Pons (tissue), 1 donor: ENCODE data around the gene ANXA11.
"Not testable (repeated sequence)": the region's sequence is repeated elsewhere in the genome, so short reads cannot be mapped to it uniquely, and the experiment has no call there.

Source experiments
- DNase-seq: peaks from one replicate; pipeline ENCODE4 v3.0.0-alpha.2; 2016; ENCODE audit warnings: low spot score

Gene ANXA11

DNA sequence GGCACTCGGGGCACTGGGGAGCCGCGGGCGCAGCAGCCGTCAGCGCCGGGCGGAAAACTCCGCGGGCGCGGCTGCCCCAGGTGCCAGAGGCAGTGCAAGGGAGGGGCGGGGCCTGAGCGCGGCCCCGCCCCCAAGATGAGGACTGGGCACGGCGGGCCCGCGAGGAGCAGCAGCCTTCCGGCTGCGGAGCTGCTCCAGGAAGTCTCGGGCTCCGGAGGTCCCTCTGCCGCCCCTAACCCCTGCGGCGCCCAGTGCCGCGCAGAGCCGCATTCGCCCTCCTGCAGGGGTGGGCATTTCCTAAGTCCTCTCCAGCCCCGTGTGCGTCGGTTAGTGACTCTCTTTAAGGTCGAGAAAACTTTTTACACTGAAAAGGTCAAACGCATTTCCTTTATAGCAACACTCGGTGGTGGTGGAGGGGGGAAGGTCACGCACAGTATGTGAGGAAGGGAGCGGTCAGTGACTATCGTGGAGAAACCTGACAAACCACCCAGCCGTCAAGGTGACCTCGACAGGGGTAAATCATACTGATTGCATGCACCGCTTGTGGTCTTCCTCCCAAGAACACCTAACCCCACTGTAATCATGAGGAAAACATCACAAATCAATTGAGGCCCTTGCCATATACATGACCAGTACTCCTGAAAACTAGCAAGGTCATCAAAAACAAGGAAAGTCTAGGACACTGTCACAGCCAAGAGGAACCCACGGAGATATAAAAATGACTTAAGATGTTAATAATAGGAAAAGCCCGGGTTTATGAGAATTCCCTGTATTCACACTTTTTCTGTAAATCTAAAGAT, at the start of gene ANXA11:
TSS of gene ANXA11 (minus strand) at position 61 of the 800 bp plus-strand sequence. CDS start 32,676 bp downstream, outside the sequence.
- peak; percentile 51 for DNase-seq

DNA sequence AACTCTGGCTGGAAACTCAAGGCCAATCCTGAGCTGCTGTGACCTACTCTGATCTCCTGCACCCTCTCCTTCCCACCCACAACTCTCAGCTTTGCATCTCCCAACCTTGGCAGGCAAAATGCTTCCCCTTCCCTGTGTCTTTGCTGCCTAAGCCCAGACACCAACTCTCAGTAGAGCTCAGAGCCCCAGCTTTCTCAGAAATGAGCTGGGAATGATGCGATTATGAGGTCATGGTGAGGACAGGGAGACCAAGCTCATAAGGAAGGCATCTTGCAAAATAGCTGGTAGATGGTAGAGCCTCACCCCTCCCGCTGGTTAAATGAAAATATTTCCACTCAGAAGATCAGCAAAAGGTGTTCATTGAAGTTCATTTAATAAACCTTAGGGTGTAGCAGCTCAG, 49.4 kb upstream of the ANXA11 start:
- DNase-seq: not testable (repeated sequence)

DNA sequence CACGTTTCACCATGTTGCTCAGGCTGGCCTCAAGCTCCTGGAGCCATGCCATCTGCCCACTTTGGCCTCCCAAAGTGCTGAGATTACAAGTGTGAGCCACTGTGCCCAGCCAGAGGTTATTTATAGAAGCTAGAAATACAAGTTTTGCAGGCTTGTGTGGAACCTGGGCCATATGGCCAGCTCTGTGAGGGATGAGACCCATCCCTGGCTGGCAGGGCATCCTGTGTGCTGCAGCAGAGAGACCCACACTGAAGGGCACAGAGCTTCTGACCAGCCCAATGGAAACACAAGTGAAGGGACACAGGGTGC, 48.6 kb upstream of the ANXA11 start:
- not testable (repeated sequence) for DNase-seq

DNA sequence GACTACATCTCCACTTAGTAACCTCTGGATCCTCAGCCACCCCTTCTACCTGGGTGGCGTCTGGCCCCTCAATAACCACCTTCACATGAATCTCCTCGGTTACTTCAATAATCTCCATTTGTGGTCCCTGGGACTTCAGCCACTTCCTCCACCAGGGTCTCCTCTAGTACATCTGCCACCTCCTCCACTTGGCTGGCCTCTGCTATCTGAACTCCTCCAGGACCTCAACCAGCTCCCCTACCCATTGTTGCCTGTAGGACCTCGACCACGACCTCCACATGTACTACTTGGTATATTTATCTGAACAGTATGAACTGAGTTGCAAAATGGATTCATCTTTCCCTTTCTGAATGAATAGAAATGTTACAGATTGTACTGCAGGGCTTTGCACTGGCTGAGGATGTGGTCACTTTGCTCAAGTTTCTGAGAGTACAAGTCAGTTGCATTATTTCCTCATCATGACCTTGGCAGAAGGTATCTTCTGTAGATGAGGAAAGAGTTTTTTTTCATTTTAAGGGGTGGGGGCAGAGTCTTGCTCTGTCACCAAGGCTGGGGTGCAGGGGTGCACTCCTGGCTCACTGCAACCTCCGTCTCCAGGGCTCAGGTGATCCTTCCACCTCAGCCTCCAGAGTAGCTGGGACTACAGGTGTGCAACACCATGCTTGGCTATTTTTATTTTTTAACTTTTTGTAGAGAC, 48.1 kb upstream of the ANXA11 start:
- no peak for DNase-seq

DNA sequence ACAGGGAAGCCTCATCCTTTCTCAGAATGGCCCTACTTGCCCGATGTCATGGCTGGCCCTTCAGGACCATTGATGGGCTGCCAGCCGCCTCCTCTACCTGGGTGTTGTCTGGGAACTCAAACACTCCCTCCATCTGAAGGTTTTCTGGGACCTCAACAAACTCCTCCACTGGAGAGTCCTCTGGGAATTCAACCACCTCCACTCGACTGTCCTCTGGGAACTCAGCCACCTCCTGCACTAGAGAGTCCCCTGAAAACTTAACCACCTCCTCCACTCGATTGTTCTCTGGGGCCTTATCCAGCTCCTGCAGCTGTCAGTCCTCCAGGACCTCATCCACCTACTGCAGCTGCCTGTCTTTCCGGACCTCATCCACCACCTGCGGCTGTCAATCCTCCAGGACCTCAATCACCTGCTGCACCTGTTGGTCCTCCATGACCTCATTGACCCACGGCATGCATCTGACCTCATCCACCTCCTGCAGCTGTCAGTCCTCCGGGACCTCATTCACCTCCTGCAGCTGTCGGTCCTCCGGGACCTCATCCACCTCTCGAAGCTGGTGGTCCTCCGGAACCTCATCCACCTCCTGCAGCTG, 47.1 kb upstream of the ANXA11 start:
- DNase-seq: no peak

DNA sequence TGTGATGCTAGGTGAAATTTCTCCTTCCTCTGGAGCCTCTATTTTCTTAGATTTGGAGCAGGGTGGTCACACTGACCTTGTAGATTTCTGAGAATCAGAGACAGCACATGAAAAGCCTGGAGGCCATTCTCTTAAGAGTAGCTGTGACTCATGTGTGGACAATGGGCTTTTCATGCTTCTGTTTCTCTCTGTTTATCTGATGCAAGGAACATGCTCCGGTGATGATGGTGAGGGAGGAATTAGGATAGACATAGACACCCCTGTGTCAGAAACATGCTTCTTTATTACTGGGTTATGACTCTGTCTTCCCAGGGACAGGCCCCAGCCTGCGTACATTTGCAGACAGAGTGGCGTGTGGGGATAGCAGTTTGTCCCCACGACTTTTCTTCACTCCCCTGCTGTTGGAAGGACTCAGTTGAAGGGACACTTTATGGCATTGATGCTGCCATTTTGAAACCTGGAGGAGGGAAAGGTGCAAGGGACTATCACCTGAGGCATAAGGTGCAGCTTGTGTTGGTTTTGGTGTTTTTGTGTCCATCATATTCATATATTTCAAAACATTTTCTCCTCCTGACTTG, 46.5 kb upstream of the ANXA11 start:
- DNase-seq: not testable (repeated sequence)

DNA sequence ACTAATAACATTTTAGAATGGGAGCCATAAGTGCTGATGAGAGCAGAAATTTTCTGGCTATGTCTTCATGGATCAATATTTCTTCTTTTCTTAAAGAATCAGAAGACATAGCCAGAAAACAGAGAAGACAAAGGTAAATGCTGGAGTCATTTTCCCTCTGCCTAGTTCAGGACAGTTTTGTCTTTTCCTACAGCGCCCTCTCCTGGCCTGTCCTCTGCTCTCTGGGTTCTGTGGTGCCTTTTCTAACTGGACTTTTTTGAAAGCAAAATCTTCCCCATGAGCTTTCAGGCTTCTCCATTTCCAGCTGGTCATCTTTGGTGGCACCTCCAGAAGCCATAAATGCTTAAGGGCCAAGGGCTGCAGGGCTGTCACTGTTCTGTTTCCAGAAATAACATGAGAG, 45.1 kb upstream of the ANXA11 start:
- not testable (repeated sequence) for DNase-seq

DNA sequence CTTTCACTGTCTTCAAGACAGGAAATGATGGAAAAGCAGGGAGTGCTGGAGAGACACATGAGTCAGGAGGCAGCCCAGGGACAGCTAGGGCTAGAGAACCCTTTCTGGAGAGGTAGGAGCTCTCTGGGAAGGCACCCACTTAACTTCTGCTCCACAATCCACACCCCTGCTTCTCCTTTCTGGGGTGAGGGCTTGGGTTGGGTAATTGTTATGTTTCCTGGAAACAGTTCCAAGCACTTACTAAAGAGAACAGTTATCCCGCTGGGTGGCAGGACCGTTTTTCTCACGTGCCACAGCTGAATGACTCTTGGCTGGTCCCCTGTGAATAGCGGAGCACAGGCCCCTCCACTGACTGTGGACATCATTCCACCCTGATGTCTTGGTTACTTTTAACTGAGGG, 44.6 kb upstream of the ANXA11 start:
- not testable (repeated sequence) for DNase-seq

DNA sequence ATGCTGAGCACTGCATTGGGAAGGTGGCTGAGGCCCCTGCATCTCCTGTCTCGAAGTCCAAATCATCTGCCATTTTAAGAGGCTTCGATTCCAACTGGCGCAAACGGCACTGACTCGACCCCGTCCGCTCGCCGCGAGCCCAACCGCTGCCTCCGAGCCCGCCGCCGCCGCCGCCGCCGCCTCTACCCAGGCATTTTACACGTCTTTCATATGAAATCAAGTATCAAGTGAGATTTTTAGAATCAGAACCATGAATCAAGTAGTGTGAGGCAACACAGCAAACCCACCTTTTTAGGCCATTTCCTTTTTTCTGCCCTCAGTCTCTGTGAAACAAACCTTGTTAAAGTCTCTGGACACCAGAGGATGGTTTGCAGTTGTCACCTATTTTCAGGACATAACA, 42.3 kb upstream of the ANXA11 start:
- not testable (repeated sequence) for DNase-seq

DNA sequence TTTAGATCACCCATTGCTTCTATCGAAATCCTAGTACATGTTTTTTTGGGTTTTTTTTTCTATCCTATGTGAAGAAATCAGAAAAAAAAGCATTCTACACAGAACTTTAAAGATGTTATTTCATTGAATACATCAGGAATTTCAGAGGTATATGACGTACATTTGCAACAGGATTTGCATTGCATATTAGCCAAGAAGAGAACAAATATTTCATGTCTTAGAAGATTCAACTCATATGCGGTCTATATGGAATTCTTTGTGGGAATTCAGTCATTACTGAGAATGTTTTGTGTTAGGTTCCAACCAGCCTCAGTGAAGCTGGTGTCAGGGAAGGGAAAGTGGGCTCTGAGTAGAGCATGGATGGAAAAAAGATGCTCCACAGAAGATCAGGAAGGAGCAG, 39.0 kb upstream of the ANXA11 start:
- not testable (repeated sequence) for DNase-seq

DNA sequence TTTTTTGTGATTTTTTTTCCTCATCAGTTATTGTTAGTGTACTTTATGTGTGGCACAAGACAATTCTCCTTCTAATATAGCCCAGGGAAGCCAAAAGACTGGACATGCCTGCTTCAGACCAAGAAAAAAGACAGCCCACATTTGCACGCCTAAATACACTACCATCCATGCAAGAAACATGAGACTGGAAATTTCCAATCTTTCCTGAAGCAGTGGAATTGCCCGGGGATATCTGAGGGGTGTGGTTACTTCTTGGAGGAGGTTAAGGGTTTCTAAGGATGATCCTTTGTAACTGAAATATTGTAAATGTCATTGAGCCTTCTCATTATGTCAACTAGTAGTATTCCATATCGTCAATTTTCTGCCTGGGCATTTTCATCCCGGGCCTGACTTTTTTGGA, 37.0 kb upstream of the ANXA11 start:
- not testable (repeated sequence) for DNase-seq

DNA sequence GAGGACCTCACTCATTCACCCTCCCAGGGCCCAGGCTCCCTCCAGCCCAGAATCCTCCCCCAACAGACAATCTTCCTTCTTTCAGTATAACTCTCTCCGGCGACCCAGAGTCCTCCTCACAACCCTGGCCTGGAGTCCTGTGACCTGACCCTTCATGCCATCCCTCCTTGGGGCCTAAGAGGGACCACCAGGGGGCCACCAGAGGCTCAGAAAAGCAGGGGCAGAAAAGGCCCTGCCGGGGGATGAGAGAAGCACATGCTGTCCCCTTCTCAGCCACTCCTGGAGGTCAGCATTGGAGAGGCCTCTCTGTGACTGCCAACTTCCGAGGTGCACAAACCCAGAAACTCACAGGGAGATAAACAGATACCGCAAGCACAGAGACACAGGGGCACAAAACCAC, 31.1 kb upstream of the ANXA11 start:
- not testable (repeated sequence) for DNase-seq

DNA sequence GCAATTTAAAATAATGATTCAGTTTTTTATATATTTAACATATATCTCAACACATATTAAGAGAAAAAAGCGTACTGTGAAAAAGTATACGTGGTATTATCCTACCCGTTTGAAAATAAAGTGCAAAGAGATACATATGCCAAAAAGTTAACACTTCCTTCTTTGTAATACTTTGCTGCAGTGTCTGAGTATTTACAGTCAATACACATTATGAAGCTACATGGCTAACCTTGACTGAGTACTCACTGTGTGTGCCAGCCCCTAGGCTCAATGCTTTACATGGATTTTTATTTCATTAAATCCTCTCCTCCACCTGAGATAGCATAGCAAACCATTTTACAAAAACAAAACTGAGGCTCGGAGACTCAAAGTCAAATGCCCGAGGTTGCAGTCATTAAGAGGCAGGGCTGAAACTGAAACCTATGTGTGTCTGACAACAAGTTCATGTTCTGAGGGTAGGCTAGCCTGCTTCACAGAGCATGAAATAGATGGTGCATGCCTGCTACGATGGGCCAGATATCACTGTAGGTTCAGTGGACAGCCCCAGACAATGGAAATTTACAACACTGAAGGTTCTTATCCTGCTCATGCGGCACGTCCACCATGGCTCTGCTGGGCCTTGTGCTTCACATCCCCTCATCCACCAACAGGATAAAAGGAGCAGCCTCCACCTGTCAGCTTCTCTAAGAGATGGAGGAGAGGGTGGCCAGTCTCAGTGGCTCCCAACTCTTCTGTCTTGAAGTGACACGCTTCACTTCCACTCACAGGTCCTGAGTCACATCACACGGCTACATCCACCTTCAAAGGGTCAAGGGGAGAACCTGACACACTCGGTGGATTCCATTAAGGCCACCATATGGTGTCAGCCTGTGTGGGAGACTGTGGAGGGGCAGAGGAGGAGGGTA, 29.2 kb upstream of the ANXA11 start:
- not testable (repeated sequence) for DNase-seq

DNA sequence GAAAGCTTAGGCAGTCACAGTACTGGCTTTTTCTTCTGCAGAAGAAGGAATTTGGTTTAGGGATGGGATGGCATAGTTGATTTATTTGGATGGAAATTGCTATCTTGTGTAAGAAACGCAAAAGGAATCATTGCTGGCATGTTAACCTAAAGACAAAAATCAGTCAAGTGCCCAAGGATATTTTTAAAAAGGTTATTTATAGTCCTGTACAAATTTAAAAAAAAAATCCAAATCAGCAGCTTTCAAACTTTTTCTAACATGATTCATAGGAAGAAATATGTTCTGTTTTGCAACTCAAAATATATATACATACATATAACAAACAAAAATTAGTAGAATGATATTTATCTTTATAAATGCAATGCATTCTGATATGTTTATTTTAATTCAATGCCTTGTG, 28.5 kb upstream of the ANXA11 start:
- not testable (repeated sequence) for DNase-seq

DNA sequence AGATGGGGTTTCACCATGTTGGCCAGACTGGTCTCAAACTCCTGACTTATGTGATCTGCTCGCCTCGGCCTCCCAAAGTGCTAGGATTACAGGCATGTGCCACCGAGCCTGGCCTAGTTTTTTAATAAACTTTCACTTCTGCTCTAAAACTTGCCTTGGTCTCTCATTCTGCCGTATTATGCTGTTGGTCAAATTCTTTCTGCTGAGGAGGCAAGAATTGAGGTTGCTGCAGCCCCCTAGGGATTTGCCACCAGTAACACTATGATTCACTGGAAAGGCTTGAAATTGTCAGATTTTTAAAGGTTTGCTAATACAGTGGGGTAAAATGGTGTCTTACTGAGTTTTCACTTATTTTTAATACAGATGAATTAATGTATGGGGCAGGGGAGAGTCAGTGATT, 21.4 kb upstream of the ANXA11 start:
- not testable (repeated sequence) for DNase-seq

DNA sequence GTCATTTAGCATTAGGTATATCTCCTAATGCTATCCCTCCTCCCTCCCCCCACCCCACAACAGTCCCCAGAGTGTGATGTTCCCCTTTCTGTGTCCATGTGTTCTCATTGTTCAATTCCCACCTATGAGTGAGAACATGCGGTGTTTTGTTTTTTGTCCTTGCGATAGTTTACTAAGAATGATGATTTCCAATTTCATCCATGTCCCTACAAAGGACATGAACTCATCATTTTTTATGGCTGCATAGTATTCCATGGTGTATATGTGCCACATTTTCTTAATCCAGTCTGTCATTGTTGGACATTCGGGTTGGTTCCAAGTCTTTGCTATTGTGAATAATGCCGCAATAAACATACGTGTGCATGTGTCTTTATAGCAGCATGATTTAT, 17.7 kb upstream of the ANXA11 start:
- DNase-seq: not testable (repeated sequence)

DNA sequence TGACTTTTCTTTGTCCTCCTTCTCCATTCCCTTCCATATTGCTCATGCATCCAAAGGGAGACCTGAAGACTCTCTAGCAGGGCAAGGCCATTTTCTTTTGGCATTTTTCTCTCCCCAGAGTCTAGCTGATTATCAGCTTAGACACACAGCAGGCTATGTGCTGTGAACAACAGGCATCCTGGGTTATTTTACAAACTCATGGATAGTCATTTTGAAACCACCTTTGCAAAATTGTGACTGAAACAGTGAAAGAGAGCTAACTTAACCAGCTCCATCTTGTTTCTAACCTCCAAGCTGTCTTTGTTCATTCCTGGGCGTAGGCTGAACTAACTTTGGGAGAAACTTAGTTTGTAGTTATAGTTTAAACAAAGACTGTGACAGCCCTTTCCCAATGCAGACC, 13.5 kb upstream of the ANXA11 start:
- not testable (repeated sequence) for DNase-seq

DNA sequence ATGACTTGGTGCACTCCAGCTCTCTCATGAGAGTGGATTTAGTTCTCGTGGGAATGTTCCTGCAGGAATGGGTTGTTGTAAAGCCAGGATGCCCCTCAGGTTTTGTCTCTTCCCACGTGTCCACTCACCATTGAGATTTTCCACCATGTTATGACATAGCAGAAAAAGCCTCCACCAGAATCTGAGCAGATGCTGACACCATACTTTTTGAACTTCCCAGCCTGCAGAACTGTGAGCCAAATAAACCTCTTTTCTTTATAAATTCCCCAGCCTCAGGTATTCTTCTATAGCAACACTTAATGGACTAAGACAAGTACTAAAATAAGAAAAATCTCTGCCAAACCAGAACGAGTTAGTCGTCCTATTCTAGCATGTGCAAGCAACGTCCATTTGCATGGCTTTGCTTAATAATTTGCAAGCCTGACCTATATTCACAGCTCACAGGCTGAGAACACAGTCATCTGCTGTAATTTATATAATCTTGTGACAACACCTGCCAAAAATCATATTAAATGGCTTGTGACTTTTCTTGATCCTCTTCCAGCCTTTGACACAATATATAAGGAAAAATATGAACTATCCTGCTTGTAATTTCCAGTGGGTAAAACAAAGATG, 9.1 kb upstream of the ANXA11 start:
- DNase-seq: not testable (repeated sequence)

DNA sequence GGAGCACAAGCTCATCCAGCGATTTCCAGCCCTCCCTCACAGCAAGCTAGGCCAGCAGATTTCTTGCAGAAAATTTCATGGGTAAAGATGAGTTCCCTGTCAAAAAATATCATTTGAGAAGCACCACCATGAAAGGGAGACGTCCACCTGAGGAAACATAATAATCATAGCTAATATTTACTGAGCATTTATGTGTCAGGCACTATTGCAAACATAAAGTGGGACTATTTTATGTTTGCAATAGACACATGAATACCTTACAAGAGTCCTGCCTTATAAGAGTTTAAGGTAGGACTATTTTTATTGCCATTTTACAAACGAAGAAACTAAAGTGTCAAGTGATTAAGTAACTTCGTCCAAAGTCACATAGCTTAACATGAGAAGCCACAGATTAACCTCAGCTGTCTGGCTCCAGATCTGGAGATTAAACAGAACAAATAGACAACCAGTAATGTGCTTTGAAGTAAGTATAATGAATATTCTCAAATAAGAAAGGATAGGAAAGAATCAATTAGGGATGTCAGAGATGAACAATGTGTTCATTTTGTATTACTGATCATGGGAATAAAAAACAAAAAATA, 7.3 kb upstream of the ANXA11 start:
- not testable (repeated sequence) for DNase-seq

DNA sequence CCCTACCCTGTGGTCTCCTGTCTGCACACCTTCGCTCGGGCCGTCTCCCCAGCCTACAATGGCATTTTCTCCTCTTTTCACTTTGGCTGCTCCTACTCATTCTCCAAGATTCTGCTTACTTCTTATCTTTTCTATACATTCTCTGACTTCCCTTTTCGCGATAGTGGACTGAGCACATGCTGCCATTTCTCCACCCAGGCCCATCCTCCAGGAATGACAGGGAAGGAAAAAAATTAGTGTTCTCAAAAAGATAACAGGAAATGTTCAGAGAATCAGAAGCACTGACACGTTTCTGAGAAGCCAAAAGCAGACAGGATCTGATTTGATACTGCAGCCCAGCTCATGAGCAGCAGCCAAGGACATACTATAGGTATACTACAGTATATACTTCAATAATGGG, 6.4 kb upstream of the ANXA11 start:
- no peak for DNase-seq

DNA sequence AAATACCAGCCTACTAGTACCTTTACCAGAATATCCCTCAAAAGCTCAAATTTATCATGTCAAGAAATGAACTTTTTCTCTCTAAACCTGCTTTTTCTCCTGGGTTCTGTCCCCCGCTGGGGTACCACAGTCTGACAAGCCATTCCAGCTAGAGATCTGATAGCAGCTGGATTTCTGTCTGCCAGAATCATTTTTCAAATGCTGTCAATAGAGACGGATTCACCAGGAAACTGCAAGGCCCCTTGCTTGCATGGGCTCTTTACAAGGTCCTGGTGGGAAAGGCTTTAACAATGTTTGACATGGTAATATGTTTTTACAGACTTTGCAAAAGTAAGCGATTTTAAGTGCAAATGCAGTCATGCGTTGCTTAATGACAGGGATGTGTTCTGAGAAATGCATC, 4.9 kb upstream of the ANXA11 start:
- DNase-seq: no peak
